Mesothelial cell of epicardium (in vitro differentiated cells): ENCODE results near the gene DLX1. TPM values are rescaled to one million over a fixed set of nuclear protein-coding genes. Genes with fewer than 3 reads are reported as not detected.
"Not testable (repeated sequence)": the region's sequence is repeated elsewhere in the genome, so short reads cannot be mapped to it uniquely, and the experiment has no call there.

Source experiments
- DNase-seq, 2 experiments: peaks; one replicate each; pipeline ENCODE4 v3.0.0; 2021; ENCODE audit warnings: low spot score in 2 of 2; ENCODE audit not compliant: unreplicated experiment in 2 of 2
- H3K27ac Mint-ChIP-seq: 2 replicates; pipeline ENCODE4 v1.8.0; 2021; ENCODE audit warnings: mixed read lengths
- H3K27me3 Mint-ChIP-seq: 2 replicates; pipeline ENCODE4 v1.8.0; 2021; ENCODE audit warnings: low read depth, mixed read lengths
- H3K36me3 Mint-ChIP-seq: 2 replicates; pipeline ENCODE4 v1.8.0; 2021; ENCODE audit warnings: mixed read lengths
- H3K4me1 Mint-ChIP-seq: 2 replicates; pipeline ENCODE4 v1.8.0; 2021; ENCODE audit warnings: mixed read lengths
- H3K4me3 Mint-ChIP-seq: 2 replicates; pipeline ENCODE4 v1.8.0; 2021; ENCODE audit warnings: mild to moderate bottlenecking, moderate library complexity, mixed read lengths
- H3K9me3 Mint-ChIP-seq: 2 replicates; pipeline ENCODE4 v1.8.0; 2021; ENCODE audit warnings: mixed read lengths
- CTCF ChIP-seq: fragments of 200-600 bp; sonication (generic); IDR thresholded peaks from one replicate; pipeline ENCODE4 v1.5.0; 2021; ENCODE audit warnings: antibody characterized with exemption; ENCODE audit not compliant: unreplicated experiment
- total RNA-seq: library from RNA; stranded (reverse); gene quantifications from 3 replicates; pipeline ENCODE4 v1.2.1, GENCODE V29; 2021

Gene DLX1
- total RNA-seq, 1 donor from 2014 or later, result 5.9 TPM

DNA sequence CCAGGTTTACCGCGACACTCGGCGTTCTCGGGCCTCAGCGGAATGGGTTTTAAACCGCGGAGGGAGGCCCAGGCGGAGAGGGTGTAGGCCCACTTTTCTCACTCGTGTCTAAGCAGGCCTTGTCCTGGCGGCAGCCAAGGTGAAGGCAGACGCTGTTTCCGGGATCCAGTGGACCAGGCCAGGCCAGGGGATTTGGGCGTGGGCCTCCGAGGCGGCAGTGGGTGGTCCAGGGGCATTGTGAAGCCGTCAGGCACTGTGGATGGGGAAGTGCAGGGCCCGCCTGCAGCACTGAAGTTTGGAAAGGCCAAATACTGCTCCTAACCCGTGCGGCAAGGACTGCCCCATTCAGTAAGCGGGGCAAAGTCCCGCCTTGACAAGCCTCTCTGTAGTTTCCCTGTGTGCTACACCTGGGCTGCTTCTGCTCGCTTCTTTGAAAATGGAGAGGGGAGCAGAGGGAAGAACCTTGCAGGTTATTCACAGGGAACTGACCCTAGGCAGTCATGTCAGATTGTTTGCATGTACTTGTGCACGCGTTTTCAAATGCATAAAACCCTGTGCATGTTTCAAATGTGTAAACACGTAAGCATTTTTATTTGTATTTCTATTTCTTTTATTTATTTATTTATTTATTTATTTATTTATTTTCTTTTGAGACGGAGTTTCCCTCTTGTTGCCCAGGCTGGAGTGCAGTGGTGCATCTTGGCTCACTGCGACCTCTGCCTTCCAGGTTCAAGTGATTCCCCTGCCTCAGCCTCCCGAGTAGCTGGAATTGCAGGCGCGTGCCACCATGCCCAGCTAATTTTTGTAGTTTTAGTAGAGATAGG is 24.9 kb downstream of the DLX1 start:
- H3K27me3 Mint-ChIP-seq, result peaks cover 42% of the 10 kb centered on the region
- peaks cover 7% of the 10 kb centered on the region for H3K4me1 Mint-ChIP-seq

DNA sequence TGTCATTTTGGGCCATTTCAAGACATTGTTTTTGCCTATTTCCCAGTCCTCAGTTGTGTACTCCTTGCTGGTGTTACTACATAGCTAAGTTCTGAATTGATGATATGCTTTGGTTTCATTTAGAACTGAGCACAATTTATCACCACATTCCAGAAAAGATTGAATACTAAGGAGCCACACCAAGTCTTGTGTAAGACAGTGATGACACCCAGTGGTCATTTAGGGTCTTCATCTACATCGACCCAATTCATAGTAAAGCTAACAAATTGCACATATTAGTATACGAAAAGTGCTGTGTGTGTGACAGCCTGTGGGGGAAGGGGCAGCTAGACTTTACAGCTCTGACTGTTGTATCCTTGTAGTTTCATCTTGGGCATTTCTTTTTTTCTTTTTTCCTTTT is 28.3 kb downstream of the DLX1 start:
- TF ChIP-seq CTCF, result no peak
- Mint-ChIP-seq H3K27me3 (peaks cover 11% of the 10 kb centered on the region), H3K4me3 (no peak overlapping the region), H3K4me1 (no peaks in the 10 kb centered on the region), H3K36me3 (no peaks in the 10 kb centered on the region), H3K9me3 (no peaks in the 10 kb centered on the region), H3K27ac (no peak overlapping the region)
- no peak for DNase-seq

More for the DNA sequence above, 24.9 kb downstream of the DLX1 start:
- H3K4me3 Mint-ChIP-seq, result no peak overlapping the region
- H3K9me3 Mint-ChIP-seq, result no peaks in the 10 kb centered on the region
- no peak for DNase-seq
- TF ChIP-seq CTCF, result no peak
- no peak overlapping the region for H3K27ac Mint-ChIP-seq
- H3K36me3 Mint-ChIP-seq, result no peaks in the 10 kb centered on the region

- not testable (repeated sequence) for H3K9me3 Mint-ChIP-seq, H3K36me3 Mint-ChIP-seq, H3K4me3 Mint-ChIP-seq, H3K27me3 Mint-ChIP-seq, DNase-seq, H3K4me1 Mint-ChIP-seq, H3K27ac Mint-ChIP-seq
Observed at GRCh38 chr2:172114176-172114575, 28.9 kb downstream of the DLX1 start.

- Mint-ChIP-seq H3K36me3 (no peaks in the 10 kb centered on the region), H3K27me3 (peaks cover 7% of the 10 kb centered on the region), H3K4me3 (no peak overlapping the region), H3K27ac (no peak overlapping the region), H3K9me3 (no peaks in the 10 kb centered on the region), H3K4me1 (peaks cover 3% of the 10 kb centered on the region)
- no peak for DNase-seq
- no peak for TF ChIP-seq CTCF
Observed at GRCh38 chr2:172114579-172114978, 29.3 kb downstream of the DLX1 start.

DNA sequence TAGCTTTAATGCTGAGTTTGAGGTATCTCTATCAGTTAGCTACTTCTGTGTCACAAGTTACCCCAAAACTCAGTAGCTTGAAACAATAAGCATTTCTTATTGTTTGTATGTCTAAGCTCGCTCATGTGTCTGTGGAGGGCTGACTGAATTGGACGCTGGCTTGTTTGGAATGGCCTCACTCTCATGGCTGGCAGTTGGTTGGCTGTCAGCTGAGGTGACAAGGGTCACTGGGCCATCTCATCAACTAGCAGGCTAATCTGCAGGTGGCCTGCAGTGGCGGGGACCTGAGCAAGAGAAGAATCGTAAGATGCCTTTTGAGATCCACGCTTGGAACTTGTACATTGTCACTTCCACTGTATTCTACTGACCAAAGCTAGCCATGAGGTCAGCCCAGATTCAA is 30.8 kb downstream of the DLX1 start:
- Mint-ChIP-seq H3K4me1 (peaks cover 3% of the 10 kb centered on the region), H3K27me3 (peaks cover 6% of the 10 kb centered on the region), H3K27ac (no peak overlapping the region), H3K36me3 (no peaks in the 10 kb centered on the region), H3K4me3 (no peak overlapping the region), H3K9me3 (no peaks in the 10 kb centered on the region)
- DNase-seq, result no peak
- no peak for TF ChIP-seq CTCF

DNA sequence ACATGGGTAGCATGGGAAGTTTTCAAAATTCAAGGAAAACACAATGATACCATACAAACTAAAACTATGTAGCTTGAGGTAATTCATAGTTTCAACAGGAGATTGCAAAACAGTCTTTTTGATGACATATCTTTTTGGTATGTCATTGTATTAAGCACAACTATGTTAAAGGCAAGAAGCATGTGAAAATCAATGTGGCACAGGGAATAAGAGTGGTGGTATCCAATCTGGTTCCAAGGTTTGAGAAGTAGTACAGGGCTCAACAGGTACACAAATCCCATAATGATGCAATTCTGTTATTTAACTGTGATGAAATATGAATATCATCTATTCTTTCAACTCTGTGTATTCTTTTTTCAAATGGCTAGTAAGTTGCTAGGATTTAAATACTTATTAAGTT is 33.8 kb downstream of the DLX1 start:
- Mint-ChIP-seq H3K9me3 (no peaks in the 10 kb centered on the region), H3K36me3 (no peaks in the 10 kb centered on the region), H3K27me3 (peaks cover 9% of the 10 kb centered on the region), H3K27ac (no peak overlapping the region), H3K4me3 (no peak overlapping the region), H3K4me1 (peaks cover 3% of the 10 kb centered on the region)
- no peak for DNase-seq
- TF ChIP-seq CTCF, result no peak
